Inflammatory macrophage (primary cell): ENCODE results near the gene NADK2.
A peak's percentile ranks its signal among the peaks of the same experiment; 100 is the strongest.
"Not testable (repeated sequence)": the region's sequence is repeated elsewhere in the genome, so short reads cannot be mapped to it uniquely, and the experiment has no call there.

Source experiments
- DNase-seq, 2 donors: peaks; one replicate each; pipeline ENCODE4 v3.0.0-alpha.2; 2020 to 2022
- total RNA-seq, 18 experiments: gene quantifications; one replicate each; lab custom pipeline; 2026; ENCODE audit warnings: mixed read lengths in 6 of 18, inconsistent platforms in 2 of 18; lab: John Stamatoyannopoulos, UW

NADK2 gene, protein sequence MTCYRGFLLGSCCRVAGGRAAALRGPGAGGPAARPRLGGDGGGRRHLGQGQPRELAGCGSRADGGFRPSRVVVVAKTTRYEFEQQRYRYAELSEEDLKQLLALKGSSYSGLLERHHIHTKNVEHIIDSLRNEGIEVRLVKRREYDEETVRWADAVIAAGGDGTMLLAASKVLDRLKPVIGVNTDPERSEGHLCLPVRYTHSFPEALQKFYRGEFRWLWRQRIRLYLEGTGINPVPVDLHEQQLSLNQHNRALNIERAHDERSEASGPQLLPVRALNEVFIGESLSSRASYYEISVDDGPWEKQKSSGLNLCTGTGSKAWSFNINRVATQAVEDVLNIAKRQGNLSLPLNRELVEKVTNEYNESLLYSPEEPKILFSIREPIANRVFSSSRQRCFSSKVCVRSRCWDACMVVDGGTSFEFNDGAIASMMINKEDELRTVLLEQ
- 14.9 to 33.2 (median 27.2) reads per million in 18 experiments for total RNA-seq

DNA sequence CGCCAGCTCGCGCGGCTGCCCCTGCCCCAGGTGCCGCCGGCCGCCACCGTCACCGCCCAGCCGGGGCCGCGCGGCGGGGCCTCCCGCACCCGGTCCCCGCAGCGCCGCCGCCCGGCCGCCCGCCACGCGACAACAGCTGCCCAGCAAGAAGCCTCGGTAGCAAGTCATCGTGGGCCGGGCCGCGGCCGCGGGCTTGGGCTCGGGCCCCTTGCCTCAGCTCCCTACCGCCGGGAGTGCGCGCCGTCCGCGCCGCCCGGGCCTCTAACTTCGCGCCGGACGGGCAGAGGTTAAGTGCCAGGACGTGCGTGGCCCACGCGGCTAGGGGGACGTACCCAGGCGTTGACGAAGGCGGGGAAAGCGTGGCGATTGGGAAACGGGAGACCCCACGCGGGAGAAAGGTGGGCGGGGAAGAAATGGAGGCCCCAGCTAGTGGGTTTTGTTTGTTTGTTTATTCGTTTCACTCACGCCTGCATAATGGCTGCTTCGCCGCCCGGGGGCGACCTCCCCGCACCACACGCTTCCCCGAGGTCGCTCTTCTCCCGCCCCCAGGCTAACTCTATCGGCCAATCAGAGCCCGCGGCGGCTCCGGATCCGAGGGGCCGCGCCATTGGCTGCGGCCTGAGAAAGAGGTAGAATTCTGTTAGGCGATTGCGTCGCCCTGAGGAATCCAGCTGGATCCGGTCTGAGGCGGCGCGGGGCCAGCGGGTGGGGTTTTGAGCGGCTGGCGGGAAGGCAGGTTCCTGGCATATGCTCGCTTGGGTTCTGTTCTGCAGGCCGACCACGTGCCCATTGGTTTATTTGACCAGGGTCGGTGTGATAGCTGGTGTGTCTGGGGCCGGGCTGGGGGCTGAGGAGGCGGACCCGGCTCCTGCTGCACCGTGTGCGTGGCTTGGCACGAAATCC is at the start of gene NADK2:
Gene NADK2 (minus strand): TSS at position 295 of the 903 bp plus-strand sequence. CDS start 127 bp downstream, at position 168.
- DNase-seq, result peak; percentile 96 to 97

- DNase-seq, result no peak
Observed at GRCh38 chr5:36285837-36286615, 44.3 kb upstream of the NADK2 start.

DNA sequence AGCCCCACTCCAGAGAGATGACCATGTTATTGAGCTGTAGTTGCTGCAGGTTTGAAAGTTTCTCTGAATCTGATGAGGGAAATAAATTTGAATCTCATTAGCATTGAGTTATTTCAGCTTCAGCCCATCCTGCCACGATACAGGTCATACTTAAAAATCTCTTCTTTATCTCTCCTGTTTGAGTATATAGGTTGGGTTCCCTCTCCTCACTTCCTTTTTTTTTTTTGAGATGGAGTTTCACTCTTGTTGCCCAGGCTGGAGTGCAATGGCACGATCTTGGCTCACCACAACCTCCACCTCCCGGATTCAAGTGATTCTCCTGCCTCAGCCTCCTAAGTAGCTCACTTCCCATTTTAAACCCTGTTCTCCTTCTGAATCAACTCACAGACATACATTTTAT is 42.0 kb upstream of the NADK2 start:
- DNase-seq, result not testable (repeated sequence)

DNA sequence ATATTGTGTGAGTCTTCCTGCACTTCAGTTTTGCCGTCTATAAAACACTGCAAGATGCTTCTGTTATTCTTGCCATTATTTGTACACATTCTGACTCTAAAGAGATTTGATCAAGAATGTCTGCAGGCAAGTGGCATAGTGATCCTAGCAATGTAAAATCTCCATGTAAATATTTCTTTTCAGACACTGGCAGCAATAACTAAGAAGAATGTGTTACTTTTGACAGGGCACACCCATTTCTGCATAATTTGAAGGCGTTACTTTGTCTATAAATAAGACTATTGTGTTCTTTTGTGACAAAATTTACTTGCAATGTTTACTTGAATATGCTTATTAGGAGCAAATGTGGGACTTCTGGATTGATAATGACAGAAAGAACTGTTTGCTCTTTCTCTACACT is 39.9 kb upstream of the NADK2 start:
- no peak for DNase-seq

DNA sequence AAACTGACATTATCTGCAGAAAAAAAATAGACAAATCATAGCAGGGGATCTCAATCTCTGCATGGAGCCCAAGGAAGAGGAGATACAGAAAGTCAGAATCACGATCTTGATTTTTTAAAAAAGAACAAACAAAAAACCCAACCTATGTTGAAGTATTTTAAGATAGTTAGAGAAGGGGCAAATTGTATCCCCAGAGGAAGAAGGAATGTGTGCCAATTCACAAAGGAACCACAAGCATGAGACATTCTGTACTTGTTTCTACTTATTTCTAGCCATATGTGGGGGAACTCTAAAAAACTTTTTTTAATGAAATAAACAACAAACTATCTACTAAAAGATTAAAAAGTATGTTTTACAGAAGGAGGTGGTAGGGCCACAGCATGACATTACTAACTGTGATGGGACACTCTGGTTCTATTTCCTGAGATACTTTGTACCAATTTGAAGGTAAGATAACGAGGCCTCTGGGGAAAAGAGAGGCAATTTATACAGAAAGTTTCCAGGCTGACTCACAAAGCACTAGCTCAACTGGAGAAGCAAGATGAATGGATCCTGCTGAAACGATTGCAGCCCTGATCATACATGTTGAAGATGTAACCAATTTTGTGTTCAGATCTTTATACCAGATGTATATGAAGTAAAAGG is 37.5 kb upstream of the NADK2 start:
- no peak for DNase-seq

DNA sequence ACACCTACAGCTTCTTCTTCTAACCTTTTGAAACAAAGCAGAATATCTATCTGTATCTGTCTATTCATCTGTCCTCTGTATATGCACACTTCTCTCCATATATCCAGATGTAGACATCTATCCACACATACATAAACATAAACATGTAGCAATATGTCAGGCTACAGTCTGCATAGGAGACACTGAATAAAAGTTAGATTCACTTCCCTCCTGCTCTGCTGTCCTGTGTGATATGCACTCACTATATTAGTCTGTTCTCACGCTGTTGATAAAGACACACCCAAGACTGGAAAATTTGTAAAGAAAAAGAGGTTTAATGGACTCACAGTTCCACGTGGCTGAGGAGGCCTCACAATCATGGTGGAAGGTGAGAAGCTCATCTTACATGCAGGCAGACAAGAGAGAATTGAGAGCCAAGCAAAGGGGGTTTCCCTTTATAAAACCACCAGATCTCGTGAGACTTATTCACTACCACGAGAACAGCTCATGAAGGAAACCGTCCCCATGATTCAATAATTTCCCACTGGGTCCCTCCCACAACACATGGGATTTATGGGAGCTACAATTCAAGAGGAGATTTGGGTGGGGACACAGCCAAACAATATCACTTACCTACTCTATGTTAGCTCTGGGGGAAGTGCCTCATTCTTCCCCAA is 35.9 kb upstream of the NADK2 start:
- no peak for DNase-seq

DNA sequence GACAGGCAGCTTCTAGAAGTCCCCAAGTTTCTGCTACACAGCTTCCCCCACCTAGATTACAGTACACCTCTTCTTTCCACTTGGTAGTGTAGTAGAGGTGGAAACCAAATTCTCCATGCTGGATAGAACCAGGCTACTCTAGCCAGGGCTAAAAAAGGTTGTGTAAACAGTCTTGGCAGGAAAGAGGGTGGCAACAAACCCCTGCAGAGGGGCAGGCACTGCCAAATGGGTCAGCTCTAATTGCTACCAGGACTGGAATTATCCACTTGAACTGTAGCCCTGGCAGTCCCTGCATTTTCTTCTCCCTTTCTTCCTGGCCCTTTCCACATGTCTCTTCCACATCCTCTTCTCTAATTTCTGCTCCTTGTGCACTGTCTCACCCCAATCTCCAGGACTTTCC is 35.1 kb upstream of the NADK2 start:
- DNase-seq, result no peak

GRCh38 chr5:36273809-36274526 is 32.2 kb upstream of the NADK2 start:
- DNase-seq, result peak; percentile 44 to 63

GRCh38 chr5:36272136-36272690 is 30.5 kb upstream of the NADK2 start:
- no peak for DNase-seq

- no peak for DNase-seq
Observed at GRCh38 chr5:36270876-36271575, 29.3 kb upstream of the NADK2 start.

DNA sequence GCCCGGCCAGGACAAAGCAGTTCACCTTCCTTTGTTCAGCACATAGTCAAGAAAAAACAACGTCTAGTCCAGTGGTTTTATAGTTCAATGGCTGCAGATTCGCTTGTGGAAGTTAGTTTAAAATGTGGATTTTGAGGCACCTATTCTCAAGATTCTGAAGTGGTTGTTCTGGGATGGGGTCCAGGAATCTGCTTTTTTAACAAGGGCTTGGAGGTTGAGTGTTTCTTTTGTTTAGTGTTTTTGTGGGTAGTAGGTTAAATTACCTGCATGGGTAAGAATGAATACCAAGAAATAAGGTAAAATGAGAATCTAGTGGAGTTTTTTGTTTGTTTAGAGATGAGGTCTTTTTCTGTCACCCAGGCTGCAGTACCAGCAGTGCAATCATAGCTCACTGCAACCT is 28.4 kb upstream of the NADK2 start:
- no peak for DNase-seq

- DNase-seq, result no peak
Observed at GRCh38 chr5:36269478-36269877, 27.8 kb upstream of the NADK2 start.

DNA sequence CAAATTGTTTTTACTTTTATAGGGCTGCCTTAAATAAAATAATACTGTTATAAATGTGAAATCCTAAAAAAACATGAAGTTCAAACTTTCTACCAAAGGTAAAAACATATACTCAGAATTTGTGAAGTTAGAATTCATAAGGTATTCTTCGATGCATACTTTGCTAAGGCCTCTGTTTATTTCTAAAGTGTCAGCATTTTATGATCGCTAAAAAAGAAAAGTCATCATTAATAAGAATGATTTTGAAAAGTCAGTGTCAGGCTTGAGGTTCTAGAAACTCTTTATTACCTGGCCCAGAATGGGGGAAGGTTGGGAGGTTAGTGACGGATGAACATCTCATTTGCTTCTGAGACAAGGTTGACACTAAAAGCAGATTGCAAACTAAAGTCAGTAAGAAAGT is 26.2 kb upstream of the NADK2 start:
- DNase-seq, result no peak

DNA sequence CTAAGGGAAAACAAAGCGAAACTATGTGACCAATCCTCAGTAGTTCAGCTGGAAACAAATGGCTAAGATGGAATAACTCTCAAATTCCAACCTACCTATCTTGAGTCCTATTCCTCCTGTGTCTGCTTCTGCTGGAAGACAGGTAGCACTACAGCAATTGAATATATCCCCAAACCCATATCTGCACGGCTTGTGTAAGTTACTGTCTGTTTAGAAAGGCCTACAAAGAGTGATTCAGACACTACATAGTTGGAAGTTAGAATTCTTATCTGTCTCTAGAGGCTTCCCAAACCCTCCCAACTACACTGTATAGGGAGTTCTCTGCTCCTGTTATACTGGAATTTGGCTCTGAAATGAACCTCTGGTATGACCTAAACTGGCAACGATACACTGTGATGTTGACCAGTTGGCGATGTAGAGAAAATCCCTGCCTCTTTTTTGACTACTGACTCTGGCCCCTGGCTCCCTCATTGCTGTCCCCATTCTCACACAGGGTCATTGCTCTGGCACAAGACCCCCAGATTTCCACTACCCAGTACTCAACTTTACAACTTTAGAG is 22.6 kb upstream of the NADK2 start:
- DNase-seq, result no peak

- no peak for DNase-seq
Observed at GRCh38 chr5:36261186-36261585, 19.5 kb upstream of the NADK2 start.

DNA sequence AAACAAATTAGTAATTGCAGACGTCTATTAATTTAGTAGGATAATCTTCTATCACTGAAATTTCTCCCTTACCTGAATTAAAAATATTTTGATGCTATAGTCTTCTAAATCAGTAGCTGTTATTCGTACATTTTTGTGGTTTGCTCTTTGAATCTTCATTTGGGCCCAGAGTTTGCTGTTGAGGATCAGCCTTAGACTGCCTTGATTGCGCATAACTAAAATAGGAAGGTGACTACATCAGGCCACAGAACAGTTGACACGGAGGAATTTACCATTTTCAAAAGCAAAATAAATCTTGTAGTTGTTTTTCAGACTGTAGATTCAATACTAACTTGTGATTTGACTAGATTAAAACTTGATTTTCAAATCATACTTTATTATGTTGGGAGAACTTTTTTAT is 11.8 kb upstream of the NADK2 start:
- no peak for DNase-seq

- no peak for DNase-seq
Observed at GRCh38 chr5:36252722-36253365, 11.1 kb upstream of the NADK2 start.

GRCh38 chr5:36251218-36251617 is 9.5 kb upstream of the NADK2 start:
- no peak for DNase-seq

DNA sequence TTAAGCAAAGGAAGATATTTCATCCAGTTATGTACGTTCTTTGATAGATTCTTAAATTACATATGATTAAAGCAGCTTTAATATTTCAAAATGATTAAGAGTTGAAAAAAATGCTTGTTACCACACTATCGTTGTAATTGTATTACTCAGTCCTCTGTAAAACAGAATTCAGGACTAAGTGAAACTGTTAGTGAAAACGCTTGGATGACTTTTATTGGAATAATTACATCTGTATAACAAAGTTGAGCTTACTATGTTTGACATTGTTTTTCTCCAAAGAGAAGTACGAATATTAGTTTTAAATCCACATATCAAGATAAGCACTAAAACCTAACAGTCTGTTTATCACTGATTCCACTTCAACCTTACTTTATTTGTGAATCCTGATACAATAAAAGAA is 8.7 kb upstream of the NADK2 start:
- no peak for DNase-seq
